ENCODE data around the gene SYT4. TPM values are rescaled to one million over a fixed set of nuclear protein-coding genes. Genes with fewer than 3 reads are reported as not detected.

The SYT4 gene
- total RNA-seq, 1 donor from 2014 or later: 4.6 TPM

- Mint-ChIP-seq H3K9me3 (ENCODE audit: low read depth) (peaks cover 9% of the 10 kb centered on the region), H3K27me3 (no peaks in the 10 kb centered on the region)
Observed at GRCh38 chr18:43222501-43222900, 54.8 kb downstream of the SYT4 start.

DNA sequence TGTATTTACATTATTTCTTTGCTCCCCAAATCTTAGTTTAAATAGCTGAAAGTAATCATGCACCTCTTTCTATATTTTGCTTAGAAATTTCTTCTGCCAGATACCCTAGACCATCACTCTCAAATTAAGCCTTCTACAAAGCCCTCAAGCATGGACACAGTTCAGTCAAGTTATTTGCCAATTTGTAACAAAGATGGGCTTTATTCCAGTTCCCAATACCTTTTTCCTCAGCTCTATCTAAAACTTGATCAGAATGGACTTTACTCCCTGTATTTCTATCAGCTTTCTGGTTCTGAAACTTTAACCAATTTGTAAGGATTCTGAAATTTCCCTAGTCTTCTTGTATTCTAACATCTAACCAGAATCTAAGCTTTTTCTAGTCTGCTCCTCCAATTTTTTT is 56.6 kb downstream of the SYT4 start:
- no peak overlapping the region for H3K4me3 Mint-ChIP-seq (ENCODE audit: low read depth)
- no peaks in the 10 kb centered on the region for H3K36me3 Mint-ChIP-seq (ENCODE audit: insufficient read depth)
- peaks cover 2% of the 10 kb centered on the region for H3K4me1 Mint-ChIP-seq (ENCODE audit: low read depth)
- H3K9me3 Mint-ChIP-seq (ENCODE audit: low read depth): peaks cover 4% of the 10 kb centered on the region
- DNase-seq (ENCODE audit: low spot score, unreplicated experiment): no peak
- TF ChIP-seq CTCF (IDR thresholded peaks at IDR 0.05; ENCODE audit: unreplicated experiment): no peak
- no peaks in the 10 kb centered on the region for H3K27me3 Mint-ChIP-seq
- H3K27ac Mint-ChIP-seq: no peak overlapping the region

More at GRCh38 chr18:43222501-43222900, 54.8 kb downstream of the SYT4 start:
- Mint-ChIP-seq H3K4me3 (ENCODE audit: low read depth) (no peak overlapping the region), H3K4me1 (ENCODE audit: low read depth) (peaks cover 2% of the 10 kb centered on the region), H3K27ac (no peak overlapping the region), H3K36me3 (ENCODE audit: insufficient read depth) (no peaks in the 10 kb centered on the region)
- TF ChIP-seq CTCF (IDR thresholded peaks at IDR 0.05; ENCODE audit: unreplicated experiment): no peak
- no peak for DNase-seq (ENCODE audit: low spot score, unreplicated experiment)

Other genes starting within 250 kb of the SYT4 start
- gene RIT2, start 161.8 kb downstream of the SYT4 start, total RNA-seq: not detected in 2 replicates

Measured in progenitor cell of endocrine pancreas (in vitro differentiated cells).